H1 (cell line): ENCODE data around the gene ERP44.
"Not testable (repeated sequence)": the region's sequence is repeated elsewhere in the genome, so short reads cannot be mapped to it uniquely, and the experiment has no call there.

Experiments used
- CEBPB ChIP-seq: IDR thresholded peaks from 2 replicates; pipeline ENCODE4 v1.6.1; 2012; ENCODE audit warnings: low read depth, low read length
- CHD1 ChIP-seq: IDR thresholded peaks from 2 replicates; pipeline ENCODE4 v1.6.1; 2012; ENCODE audit warnings: low read depth, low read length, improper control_type of control experiment
- CTCF ChIP-seq, 3 experiments: IDR thresholded peaks; 1 replicate in 2 of 3; 2 replicates in 1 of 3; pipeline versions ENCODE4 v1.5.1 to v1.6.1; 2011; ENCODE audit warnings: low read length in 3 of 3, mild to moderate bottlenecking in 3 of 3, inconsistent platforms in 2 of 3, low read depth in 1 of 3, moderate library complexity in 1 of 3; ENCODE audit not compliant: insufficient read depth in 1 of 3; ENCODE audit errors: control extremely low read depth in 1 of 3
- MAX ChIP-seq: IDR thresholded peaks from 2 replicates; pipeline ENCODE4 v1.6.1; 2012; ENCODE audit warnings: inconsistent platforms
- NANOG ChIP-seq: IDR thresholded peaks from 2 replicates; pipeline ENCODE4 v1.6.1; 2011; ENCODE audit warnings: low read length, low read depth, mild to moderate bottlenecking, inconsistent platforms; ENCODE audit not compliant: insufficient read depth, poor library complexity, severe bottlenecking
- POLR2A ChIP-seq, 2 experiments: IDR thresholded peaks; 1 replicate in 1 of 2; 2 replicates in 1 of 2; pipeline ENCODE4 v1.6.1; 2011; ENCODE audit warnings: low read depth in 2 of 2, low read length in 2 of 2, mild to moderate bottlenecking in 2 of 2; ENCODE audit errors: control extremely low read depth in 1 of 2
- POLR2AphosphoS5 ChIP-seq: IDR thresholded peaks from 2 replicates; pipeline ENCODE4 v1.6.1; 2011; ENCODE audit warnings: low read depth, low read length
- RAD21 ChIP-seq, 2 experiments: IDR thresholded peaks in 1 of 2; conservative IDR thresholded peaks in 1 of 2; 2 replicates each; pipeline ENCODE4 v1.6.1; 2011; ENCODE audit warnings: low read depth in 2 of 2, low read length in 2 of 2, improper control_type of control experiment in 1 of 2, inconsistent platforms in 1 of 2, mild to moderate bottlenecking in 1 of 2, moderate library complexity in 1 of 2
- TAF1 ChIP-seq: IDR thresholded peaks from 2 replicates; pipeline ENCODE4 v1.6.1; 2011; ENCODE audit warnings: mild to moderate bottlenecking, low read depth, low read length
- USF2 ChIP-seq: IDR thresholded peaks from 2 replicates; pipeline ENCODE4 v1.6.1; 2011; ENCODE audit warnings: low read length, improper control_type of control experiment

GRCh38 chr9:100062683-100063082 is 36.1 kb downstream of the ERP44 start:
- not testable (repeated sequence) for TF ChIP-seq RAD21 (IDR thresholded peaks at IDR 0.05 in 1 of 2, conservative IDR thresholded peaks at IDR 0.05 in 1 of 2; ENCODE audit: low read depth in 2 of 2, low read length in 2 of 2); NANOG; POLR2A (IDR thresholded peaks at IDR 0.05; ENCODE audit: control extremely low read depth in 1 of 2, low read depth in 2 of 2, low read length in 2 of 2); CEBPB; CTCF (IDR thresholded peaks at IDR 0.05; ENCODE audit: control extremely low read depth in 1 of 3, insufficient read depth in 1 of 3, low read depth in 1 of 3, low read length in 3 of 3); POLR2AphosphoS5; TAF1; MAX; CHD1; USF2
